HG03066 (cell line): Measurements from ENCODE around the gene PAX8.

Source experiments
- ATAC-seq: cut with Tn5 transposase; IDR thresholded peaks from one replicate; pipeline ENCODE4 v1.9.1; 2021; ENCODE audit warnings: low read depth; ENCODE audit not compliant: unreplicated experiment

Gene PAX8

GRCh38 chr2:113238871-113239839 is 39.6 kb downstream of the PAX8 start:
- no peak for ATAC-seq

GRCh38 chr2:113237604-113238160 is 41.0 kb downstream of the PAX8 start:
- ATAC-seq: no peak

GRCh38 chr2:113236367-113237159 is 42.2 kb downstream of the PAX8 start:
- no peak for ATAC-seq

GRCh38 chr2:113235347-113236226 is 43.1 kb downstream of the PAX8 start:
- peak; percentile 92 for ATAC-seq

- ATAC-seq: peak; percentile 13
Observed at GRCh38 chr2:113234721-113235346, 43.9 kb downstream of the PAX8 start.

- no peak for ATAC-seq
Observed at GRCh38 chr2:113233593-113234550, 44.8 kb downstream of the PAX8 start.

GRCh38 chr2:113232740-113233139 is 46.0 kb downstream of the PAX8 start:
- no peak for ATAC-seq

GRCh38 chr2:113232123-113232522 is 46.6 kb downstream of the PAX8 start:
- no peak for ATAC-seq

- no peak for ATAC-seq
Observed at GRCh38 chr2:113231064-113231463, 47.7 kb downstream of the PAX8 start.

- no peak for ATAC-seq
Observed at GRCh38 chr2:113230531-113230930, 48.2 kb downstream of the PAX8 start.

GRCh38 chr2:113229795-113230194 is 48.9 kb downstream of the PAX8 start:
- ATAC-seq: no peak

GRCh38 chr2:113228991-113229716 is 49.6 kb downstream of the PAX8 start:
- no peak for ATAC-seq

GRCh38 chr2:113228351-113228750 is 50.4 kb downstream of the PAX8 start:
- no peak for ATAC-seq

- no peak for ATAC-seq
Observed at GRCh38 chr2:113227698-113228097, 51.0 kb downstream of the PAX8 start.

GRCh38 chr2:113227290-113227689 is 51.4 kb downstream of the PAX8 start:
- no peak for ATAC-seq

- ATAC-seq: no peak
Observed at GRCh38 chr2:113226462-113226861, 52.3 kb downstream of the PAX8 start.

GRCh38 chr2:113225263-113226259 is 53.2 kb downstream of the PAX8 start:
- no peak for ATAC-seq
